A673 (cell line): Measurements from ENCODE around the gene CDC42EP5. TPM values are rescaled to one million over a fixed set of nuclear protein-coding genes. Genes with fewer than 3 reads are reported as not detected.

Experiments
- BruUV-seq: library from RNA; stranded (reverse); fragments of 400-500 nt; replicated peaks from 2 replicates; lab custom pipeline; 2021; lab: Mats Ljungman, UMichigan
- CTCF ChIA-PET: fragments of 300-600 bp; sonication (Branson Sonifier 250); formaldehyde crosslinking; loops from one replicate; lab custom pipeline; 2022; ENCODE audit warnings: antibody characterized with exemption; lab: Charles Lee
- POLR2A ChIA-PET: fragments of 300-600 bp; sonication (Branson Sonifier 250); formaldehyde crosslinking; loops from one replicate; lab custom pipeline; 2022; ENCODE audit warnings: antibody characterized with exemption; ENCODE audit not compliant: low non-redundant PET; lab: Charles Lee
- DNase-seq: peaks from one replicate; pipeline ENCODE4 v3.0.0-alpha.2; 2015; ENCODE audit warnings: low spot score
- H3K27ac ChIP-seq: fragments of 200-600 bp; sonication (generic); 2 replicates; pipeline ENCODE4 v1.5.1; 2016; ENCODE audit warnings: mixed run types, low read depth, mild to moderate bottlenecking, mixed read lengths, antibody characterized with exemption, low read length; ENCODE audit not compliant: poor library complexity, severe bottlenecking
- H3K27me3 ChIP-seq: fragments of 200-600 bp; sonication (generic); replicated peaks from 2 replicates; pipeline ENCODE4 v1.6.1; 2017; ENCODE audit warnings: mixed run types, low read depth, mild to moderate bottlenecking, mixed read lengths, antibody characterized with exemption, low read length; ENCODE audit not compliant: insufficient read depth, poor library complexity
- H3K36me3 ChIP-seq: fragments of 200-600 bp; sonication (generic); 2 replicates; pipeline ENCODE4 v1.6.1; 2016; ENCODE audit warnings: mixed run types, mild to moderate bottlenecking, mixed read lengths, antibody characterized with exemption, low read length; ENCODE audit not compliant: insufficient read depth, poor library complexity, severe bottlenecking
- H3K4me1 ChIP-seq: fragments of 200-600 bp; sonication (generic); 2 replicates; pipeline ENCODE4 v1.6.1; 2017; ENCODE audit warnings: mixed run types, mild to moderate bottlenecking, mixed read lengths, antibody characterized with exemption, low read length; ENCODE audit not compliant: insufficient read depth, poor library complexity, severe bottlenecking
- H3K4me3 ChIP-seq: fragments of 200-600 bp; sonication (generic); 2 replicates; pipeline ENCODE4 v1.5.1; 2016; ENCODE audit warnings: low read depth, mixed run types, mild to moderate bottlenecking, mixed read lengths, low read length; ENCODE audit not compliant: poor library complexity, severe bottlenecking
- H3K9me3 ChIP-seq: fragments of 200-600 bp; sonication (generic); 2 replicates; pipeline ENCODE4 v1.6.1; 2016; ENCODE audit warnings: mixed run types, low read depth, mild to moderate bottlenecking, mixed read lengths, antibody characterized with exemption, low read length; ENCODE audit not compliant: poor library complexity, severe bottlenecking
- EZH2 ChIP-seq: fragments of 200-600 bp; sonication (generic); IDR thresholded peaks from 2 replicates; pipeline ENCODE4 v1.6.1; 2017; ENCODE audit warnings: borderline replicate concordance, low read depth, mild to moderate bottlenecking, mixed read lengths, antibody characterized with exemption, low read length; ENCODE audit not compliant: poor library complexity, severe bottlenecking
- intact Hi-C: fragments of 100-400 bp; cut with micrococcal nuclease; formaldehyde crosslinking; loops from one replicate; pipeline ENCODE4 v1.10.0; 2022; ENCODE audit not compliant: unreplicated experiment
- total RNA-seq: library from RNA; stranded (reverse); gene quantifications from 2 replicates; pipeline ENCODE4 v1.2.3, GENCODE V29; 2021
- TF ChIP-seq, protein P1 (sequence below): fragments of 300-800, 200-600 bp; sonication (generic); conservative IDR thresholded peaks from 2 replicates; pipeline ENCODE4 v1.5.1; 2017; ENCODE audit warnings: low read depth, mild to moderate bottlenecking, antibody characterized with exemption, low read length, moderate library complexity, mixed read lengths

CDC42EP5 gene
- total RNA-seq, 1 experiment from 2014 or later = 111 TPM

DNA sequence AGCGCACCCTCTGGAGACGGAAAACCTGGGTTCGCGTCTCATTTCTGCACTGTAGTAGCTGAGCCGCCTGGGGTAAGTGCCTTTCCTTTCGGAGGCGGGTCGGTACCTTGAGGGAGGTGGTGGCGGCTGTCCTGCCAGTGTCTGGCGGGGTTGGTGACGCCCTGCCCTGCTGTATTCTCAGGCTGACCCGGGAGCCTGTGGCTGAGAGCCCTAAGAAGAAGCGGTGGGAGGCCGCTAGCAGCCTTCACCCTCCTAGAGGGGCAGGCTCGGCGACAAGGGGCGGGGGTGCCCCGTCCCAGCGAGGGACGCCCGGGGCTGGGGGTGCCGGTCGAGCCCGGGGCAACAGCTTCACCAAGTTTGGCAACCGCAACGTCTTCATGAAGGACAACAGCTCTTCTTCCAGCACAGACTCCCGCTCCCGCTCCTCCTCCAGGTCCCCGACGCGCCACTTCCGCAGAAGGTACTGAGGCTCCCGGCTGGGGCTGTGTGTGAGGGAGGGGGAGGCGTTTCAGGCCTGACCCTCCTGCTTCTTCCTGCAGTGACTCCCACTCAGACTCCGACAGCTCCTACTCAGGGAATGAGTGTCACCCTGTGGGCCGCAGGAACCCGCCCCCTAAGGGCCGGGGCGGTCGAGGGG is 17.2 kb downstream of the CDC42EP5 start:
- CTCF ChIA-PET = interaction anchor here (0.6 kb wide), 1 partner anchor 25 kb away, joined by 7 read pairs; no protein-coding TSS in a partner anchor
- POLR2A ChIA-PET = interaction anchor here (0.7 kb wide), 1 partner anchor 1374 kb away, joined by 4 read pairs; no protein-coding TSS in a partner anchor

DNA sequence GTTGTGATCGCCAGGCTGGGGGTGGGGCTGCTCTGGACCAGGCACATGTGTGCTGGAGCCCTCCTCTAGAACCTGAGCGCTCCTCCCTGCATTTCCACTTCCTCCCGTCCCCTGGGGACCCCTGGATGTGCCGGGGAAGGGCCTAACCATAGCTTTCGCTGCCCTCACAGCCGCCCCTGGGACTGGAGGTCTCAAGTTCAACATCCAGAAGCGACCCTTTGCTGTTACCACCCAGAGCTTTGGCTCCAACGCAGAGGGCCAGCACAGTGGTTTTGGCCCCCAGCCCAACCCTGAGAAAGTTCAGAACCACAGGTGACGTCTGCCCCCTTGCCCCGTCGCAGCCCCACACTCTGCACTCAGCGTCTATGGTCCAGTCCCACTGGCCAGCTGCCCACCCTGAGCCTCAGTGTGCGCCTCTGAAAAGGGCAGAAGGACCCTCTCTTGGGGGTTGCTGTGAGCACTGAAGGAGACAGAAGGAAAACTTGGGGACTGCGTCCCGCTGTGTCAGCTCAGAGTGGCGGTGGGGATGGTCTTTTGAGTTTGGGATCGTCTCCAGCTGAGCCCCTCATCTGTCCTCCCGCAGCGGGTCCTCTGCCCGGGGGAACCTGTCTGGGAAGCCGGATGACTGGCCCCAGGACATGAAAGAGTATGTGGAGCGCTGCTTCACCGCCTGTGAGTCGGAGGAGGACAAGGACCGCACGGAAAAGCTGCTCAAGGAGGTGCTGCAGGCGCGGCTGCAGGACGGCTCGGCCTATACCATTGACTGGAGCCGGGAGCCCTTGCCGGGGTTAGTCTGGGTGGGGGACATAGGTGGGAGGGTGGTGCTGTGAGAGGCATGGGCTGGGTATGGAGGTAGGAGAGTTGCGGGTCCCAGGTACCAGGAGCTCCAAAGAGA is 18.1 kb downstream of the CDC42EP5 start:
- no peak for DNase-seq
- ChIA-PET CTCF (no interaction called here), POLR2A (interaction anchor here (0.7 kb wide), 1 partner anchor 1373 kb away, joined by 4 read pairs; no protein-coding TSS in a partner anchor)
- intact Hi-C loops = no loop called here
- Histone ChIP-seq H3K4me3 (no peak overlapping the region), H3K9me3 (no peaks in the 10 kb centered on the region), H3K27me3 (no peaks in the 10 kb centered on the region), H3K4me1 (peaks cover 11% of the 10 kb centered on the region), H3K27ac (no peak overlapping the region), H3K36me3 (peaks cover 87% of the 10 kb centered on the region)
- no peak for TF ChIP-seq EZH2
- TF ChIP-seq, protein P1, sequence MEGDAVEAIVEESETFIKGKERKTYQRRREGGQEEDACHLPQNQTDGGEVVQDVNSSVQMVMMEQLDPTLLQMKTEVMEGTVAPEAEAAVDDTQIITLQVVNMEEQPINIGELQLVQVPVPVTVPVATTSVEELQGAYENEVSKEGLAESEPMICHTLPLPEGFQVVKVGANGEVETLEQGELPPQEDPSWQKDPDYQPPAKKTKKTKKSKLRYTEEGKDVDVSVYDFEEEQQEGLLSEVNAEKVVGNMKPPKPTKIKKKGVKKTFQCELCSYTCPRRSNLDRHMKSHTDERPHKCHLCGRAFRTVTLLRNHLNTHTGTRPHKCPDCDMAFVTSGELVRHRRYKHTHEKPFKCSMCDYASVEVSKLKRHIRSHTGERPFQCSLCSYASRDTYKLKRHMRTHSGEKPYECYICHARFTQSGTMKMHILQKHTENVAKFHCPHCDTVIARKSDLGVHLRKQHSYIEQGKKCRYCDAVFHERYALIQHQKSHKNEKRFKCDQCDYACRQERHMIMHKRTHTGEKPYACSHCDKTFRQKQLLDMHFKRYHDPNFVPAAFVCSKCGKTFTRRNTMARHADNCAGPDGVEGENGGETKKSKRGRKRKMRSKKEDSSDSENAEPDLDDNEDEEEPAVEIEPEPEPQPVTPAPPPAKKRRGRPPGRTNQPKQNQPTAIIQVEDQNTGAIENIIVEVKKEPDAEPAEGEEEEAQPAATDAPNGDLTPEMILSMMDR = no peak
- no TSS peak for BruUV-seq

More for the DNA sequence above, 17.2 kb downstream of the CDC42EP5 start:
- H3K27me3 ChIP-seq = no peaks in the 10 kb centered on the region
- no peak overlapping the region for H3K4me3 ChIP-seq
- no peaks in the 10 kb centered on the region for H3K9me3 ChIP-seq
- DNase-seq = no peak
- H3K4me1 ChIP-seq = peaks cover 7% of the 10 kb centered on the region
- no peak overlapping the region for H3K27ac ChIP-seq
- no peak for TF ChIP-seq EZH2
- TF ChIP-seq, protein P1 = no peak
- BruUV-seq = no TSS peak
- H3K36me3 ChIP-seq = peaks cover 88% of the 10 kb centered on the region
- intact Hi-C loops = no loop called here

DNA sequence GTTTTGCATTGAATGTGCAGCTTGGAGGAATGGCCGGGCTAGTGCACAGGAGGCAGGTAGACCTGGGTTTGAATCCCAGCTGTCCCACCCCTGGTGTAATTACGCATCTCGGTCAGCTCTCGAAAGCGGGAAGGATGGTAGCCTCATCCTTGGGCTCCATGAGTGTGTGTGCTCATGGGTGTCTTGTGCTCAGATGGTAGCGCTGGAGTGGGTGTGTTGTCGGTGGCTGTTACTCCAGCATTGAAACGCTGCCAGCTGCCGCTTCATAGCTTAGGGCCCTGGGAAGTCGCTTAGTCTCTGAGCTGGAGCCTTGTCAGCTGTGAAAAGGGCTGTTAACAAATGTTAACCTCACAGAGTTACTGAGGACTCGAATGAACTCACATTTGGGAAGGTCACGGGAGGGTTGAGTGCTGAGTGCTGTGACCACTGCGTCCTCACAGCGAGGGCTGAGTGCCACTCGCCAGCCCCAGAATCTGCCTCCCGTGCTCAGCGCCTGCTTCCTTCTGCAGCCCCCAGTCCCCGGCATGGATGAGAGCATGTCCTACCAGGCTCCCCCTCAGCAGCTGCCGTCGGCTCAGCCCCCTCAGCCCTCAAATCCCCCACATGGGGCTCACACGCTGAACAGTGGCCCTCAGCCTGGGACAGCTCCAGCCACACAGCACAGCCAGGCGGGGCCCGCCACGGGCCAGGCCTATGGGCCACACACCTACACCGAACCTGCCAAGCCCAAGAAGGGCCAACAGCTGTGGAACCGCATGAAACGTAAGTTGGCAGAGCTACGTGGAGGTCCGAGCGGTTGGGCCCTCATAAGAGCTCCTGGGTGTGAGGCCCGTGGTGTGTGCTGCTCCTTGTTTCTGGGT is 18.9 kb downstream of the CDC42EP5 start:
- Histone ChIP-seq H3K36me3 (peaks cover 83% of the 10 kb centered on the region), H3K27me3 (no peaks in the 10 kb centered on the region), H3K27ac (no peak overlapping the region), H3K4me3 (no peak overlapping the region), H3K4me1 (peaks cover 11% of the 10 kb centered on the region), H3K9me3 (no peaks in the 10 kb centered on the region)
- ChIA-PET CTCF (no interaction called here), POLR2A (interaction anchor here (0.6 kb wide), 1 partner anchor 15 kb away, joined by 3 read pairs; no protein-coding TSS in a partner anchor)
- DNase-seq = no peak
- intact Hi-C loops = no loop called here
- no peak for TF ChIP-seq EZH2
- TF ChIP-seq, protein P1 = no peak
- no TSS peak for BruUV-seq
